Measurements from ENCODE around the gene NUP214.
"Not testable (repeated sequence)": the region's sequence is repeated elsewhere in the genome, so short reads cannot be mapped to it uniquely, and the experiment has no call there.

DNA sequence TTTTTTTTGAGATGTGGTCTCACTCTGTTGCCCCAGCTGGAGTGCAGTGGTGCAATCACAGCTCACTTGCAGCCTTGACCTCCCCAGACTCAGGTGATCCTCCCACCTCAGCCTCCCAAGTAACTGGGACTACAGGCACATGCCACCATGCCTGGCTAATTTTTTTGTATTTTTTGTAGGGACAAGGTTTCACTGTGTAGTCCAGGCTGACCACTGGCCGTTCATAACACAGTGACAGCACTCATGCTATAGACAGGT is 145.6 kb downstream of the NUP214 start:
- not testable (repeated sequence) for TF ChIP-seq CTCF (IDR thresholded peaks at IDR 0.05); POLR2AphosphoS5 (IDR thresholded peaks at IDR 0.05; ENCODE audit: low read depth, low read length); TCF7L2 (IDR thresholded peaks at IDR 0.05; ENCODE audit: low read depth, low read length)
- TF ChIP-seq, protein P1, sequence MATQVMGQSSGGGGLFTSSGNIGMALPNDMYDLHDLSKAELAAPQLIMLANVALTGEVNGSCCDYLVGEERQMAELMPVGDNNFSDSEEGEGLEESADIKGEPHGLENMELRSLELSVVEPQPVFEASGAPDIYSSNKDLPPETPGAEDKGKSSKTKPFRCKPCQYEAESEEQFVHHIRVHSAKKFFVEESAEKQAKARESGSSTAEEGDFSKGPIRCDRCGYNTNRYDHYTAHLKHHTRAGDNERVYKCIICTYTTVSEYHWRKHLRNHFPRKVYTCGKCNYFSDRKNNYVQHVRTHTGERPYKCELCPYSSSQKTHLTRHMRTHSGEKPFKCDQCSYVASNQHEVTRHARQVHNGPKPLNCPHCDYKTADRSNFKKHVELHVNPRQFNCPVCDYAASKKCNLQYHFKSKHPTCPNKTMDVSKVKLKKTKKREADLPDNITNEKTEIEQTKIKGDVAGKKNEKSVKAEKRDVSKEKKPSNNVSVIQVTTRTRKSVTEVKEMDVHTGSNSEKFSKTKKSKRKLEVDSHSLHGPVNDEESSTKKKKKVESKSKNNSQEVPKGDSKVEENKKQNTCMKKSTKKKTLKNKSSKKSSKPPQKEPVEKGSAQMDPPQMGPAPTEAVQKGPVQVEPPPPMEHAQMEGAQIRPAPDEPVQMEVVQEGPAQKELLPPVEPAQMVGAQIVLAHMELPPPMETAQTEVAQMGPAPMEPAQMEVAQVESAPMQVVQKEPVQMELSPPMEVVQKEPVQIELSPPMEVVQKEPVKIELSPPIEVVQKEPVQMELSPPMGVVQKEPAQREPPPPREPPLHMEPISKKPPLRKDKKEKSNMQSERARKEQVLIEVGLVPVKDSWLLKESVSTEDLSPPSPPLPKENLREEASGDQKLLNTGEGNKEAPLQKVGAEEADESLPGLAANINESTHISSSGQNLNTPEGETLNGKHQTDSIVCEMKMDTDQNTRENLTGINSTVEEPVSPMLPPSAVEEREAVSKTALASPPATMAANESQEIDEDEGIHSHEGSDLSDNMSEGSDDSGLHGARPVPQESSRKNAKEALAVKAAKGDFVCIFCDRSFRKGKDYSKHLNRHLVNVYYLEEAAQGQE (IDR thresholded peaks at IDR 0.05; ENCODE audit: insufficient read depth in 1 of 2, low read depth in 2 of 2, low read length in 1 of 2) = not testable (repeated sequence)

Data from Panc1 (cell line).